ENCODE results near the gene APOL3.
"Not testable (repeated sequence)": the region's sequence is repeated elsewhere in the genome, so short reads cannot be mapped to it uniquely, and the experiment has no call there.

Gene APOL3

GRCh38 chr22:36156119-36156514 lies 4.4 kb downstream of the APOL3 start:
- DNase-seq = no peak

DNA sequence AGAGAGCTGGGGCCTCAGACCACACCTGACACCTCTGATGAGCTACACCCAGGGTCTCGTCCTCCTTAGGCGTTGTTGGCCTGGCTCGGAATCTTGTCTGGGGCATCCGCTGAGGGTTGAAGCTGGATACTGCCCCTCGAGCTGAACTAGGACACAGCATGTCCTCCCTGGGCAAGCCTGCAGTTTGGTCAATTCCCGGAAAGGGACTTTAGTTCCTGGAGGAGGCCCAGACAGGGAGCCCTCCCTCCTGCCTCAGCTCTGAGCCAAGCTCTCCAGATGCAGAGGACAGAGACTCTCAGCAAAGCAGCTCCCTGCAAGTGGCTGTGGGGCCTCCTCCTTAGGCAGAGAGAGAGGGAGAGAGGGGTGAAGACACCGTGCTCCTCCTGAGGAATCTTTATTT lies 4.9 kb downstream of the APOL3 start:
- DNase-seq = no peak

- no peak for DNase-seq
Observed at GRCh38 chr22:36154423-36154945, 6.1 kb downstream of the APOL3 start.

- no peak for DNase-seq
Observed at GRCh38 chr22:36153501-36154422, 6.8 kb downstream of the APOL3 start.

GRCh38 chr22:36152821-36153220 lies 7.7 kb downstream of the APOL3 start:
- not testable (repeated sequence) for DNase-seq

DNA sequence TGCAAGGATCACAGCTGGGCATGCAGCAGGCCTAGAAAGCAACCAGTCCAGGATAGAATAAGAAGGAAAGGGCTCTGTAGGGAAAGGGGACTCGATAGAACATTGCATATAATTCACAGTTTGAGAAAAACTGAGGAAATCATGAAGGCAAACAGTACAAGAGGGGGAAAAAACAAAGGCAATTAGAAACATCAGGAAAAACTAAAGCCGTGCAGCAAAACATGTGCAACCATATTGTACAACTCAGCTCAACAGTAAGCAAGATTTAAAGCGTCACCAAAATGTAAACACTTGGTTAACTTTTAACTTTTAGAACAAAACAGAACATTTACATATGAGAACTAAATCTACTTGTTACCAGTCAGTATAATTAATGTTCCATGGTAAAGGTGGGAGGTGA lies 8.5 kb downstream of the APOL3 start:
- no peak for DNase-seq

- no peak for DNase-seq
Observed at GRCh38 chr22:36151006-36151595, 9.5 kb downstream of the APOL3 start.

DNA sequence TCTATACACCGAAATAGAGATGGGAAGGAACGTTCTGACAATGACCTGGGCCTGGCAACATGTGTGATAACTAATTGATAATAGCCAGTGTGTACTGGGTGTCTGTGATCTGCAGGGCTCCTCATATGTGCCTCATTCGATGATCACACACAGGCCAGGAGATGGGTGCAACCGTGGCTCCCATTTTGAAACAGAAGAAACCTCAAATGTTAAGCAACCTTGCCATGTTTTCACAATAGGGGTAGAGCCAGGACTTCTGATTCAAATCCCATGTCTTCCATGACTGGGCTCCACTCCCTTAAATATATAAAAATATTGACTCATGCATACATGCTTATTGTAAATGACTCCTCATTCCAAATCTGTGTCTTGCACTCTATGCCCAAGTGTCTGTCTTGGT lies 11.1 kb downstream of the APOL3 start:
- DNase-seq = no peak

DNA sequence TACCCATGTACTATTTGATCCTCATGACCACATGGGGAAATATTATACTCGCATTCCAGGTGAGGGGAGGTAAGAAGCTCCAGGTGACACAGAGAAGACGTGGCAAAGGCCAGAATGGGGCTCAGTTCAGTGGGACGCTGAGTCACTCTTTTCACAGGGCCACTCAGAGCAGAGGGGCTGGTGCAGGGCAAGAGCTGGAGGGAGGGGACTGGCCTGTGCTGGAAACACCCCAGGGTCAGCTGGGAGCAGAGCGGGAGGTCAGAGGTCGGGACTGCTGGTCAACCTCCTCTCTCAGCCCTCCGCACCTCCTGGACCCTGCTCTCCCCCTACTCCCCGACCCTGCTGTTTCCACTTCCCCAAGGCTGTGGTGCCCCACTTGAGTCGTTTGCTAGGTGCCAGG lies 12.1 kb downstream of the APOL3 start:
- no peak for DNase-seq

GRCh38 chr22:36147196-36147791 lies 13.3 kb downstream of the APOL3 start:
- no peak for DNase-seq

GRCh38 chr22:36145881-36146280 lies 14.7 kb downstream of the APOL3 start:
- no peak for DNase-seq

DNA sequence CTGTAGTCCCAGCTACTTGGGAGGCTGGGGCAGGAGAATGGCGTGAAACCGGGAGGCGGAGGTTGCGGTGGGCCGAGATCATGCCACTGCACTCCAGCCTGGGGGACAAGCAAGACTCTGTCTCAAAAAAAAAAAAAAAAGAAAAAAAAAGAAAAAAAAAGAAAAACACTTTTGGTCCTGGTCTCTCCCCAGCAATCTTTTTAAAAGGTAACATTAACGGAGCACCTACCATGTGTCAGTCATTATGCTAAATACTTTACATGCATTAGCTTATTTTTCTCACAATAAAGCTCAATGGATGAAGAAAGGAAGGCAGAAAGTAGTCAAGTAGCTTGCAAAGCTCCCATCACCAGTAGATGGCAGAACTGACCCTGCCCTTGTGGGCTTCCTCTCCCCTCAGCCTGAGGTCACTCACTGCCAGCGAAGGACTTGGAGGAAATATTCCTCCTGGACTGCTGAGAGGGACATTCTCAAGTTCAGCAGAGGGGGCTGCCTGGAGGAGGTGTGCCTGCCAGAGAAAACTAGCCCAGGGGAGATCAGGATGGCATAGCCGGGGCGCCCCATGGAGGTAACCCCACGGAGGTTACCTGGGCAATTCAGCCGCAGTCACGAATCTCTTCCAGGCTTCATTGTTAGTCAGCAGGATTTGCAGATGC lies 15.5 kb downstream of the APOL3 start:
- DNase-seq = peak; percentile 49

GRCh38 chr22:36143956-36144355 lies 16.6 kb downstream of the APOL3 start:
- DNase-seq = no peak

DNA sequence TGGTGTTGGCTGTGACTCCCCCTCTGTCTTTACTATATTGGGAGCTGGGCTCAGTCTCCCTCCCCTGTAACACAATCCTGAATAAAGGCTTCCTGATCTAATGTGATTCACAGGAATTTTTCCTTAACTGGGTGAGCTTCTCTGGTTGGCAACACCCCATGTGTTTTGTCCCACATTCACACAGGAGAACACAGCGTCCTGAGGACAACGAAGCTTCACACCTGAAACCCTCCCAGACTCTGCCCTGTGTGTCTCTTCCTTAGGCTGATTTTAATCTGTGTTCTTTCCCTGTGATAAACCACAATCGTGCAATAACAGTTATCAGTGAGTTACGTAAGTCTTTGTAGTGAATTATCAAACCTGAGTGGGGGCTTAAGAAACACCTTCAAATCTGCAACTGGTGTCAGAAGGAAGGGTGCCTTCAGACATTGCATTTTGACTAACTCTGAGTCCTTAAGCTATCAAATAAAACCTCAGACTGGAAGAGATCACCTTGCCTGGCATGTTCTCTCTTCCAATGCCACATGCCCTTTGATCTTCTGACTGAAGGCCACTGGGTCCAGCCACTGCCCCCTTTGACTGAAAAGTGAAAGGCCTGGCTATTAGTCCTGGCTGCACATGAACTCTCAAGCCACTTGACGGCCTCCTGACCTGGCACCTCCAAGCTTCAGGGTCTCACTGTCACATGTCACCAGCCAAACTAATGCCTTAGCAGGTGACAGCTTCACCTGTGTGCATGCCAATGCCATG lies 17.3 kb downstream of the APOL3 start:
- no peak for DNase-seq

DNA sequence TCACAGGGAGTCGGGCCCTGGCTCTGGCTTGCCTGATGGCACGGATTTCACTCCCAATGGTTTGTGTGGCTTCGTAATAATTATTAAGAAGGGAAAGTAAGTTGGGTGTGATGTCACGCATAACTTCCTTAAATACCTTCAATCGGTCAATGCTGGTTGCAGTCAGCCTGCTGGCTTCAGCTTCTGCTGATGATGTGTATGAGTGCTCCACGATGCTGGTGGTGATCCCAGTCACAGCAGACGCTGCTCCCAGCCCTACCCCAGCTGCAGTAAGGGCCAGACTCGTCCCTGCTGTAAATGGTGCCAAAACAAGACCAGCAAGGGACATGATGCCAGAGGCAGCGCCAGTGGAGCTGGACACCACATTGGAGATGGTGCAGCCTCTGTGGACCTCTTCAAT lies 19.1 kb downstream of the APOL3 start:
- no peak for DNase-seq

DNA sequence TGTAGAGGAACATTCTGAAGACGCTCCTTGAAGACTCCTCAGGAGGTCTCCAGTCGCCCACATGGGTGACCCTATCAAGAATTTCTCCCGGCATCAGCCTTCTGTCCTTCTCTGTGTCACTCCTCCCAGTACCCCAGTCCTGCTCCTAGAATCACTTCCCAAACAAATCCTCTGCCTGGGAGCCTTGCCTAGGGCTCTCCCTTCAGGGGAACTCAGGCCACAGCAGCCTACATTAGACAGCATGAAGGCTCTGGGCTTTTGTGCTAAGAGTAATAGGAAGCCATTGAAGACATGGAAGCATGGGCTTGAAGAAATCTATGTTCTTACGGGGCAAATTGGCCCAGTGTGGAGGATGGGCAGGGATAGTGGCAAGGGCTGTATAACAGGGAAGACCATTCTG lies 21.8 kb downstream of the APOL3 start:
- DNase-seq = not testable (repeated sequence)

DNA sequence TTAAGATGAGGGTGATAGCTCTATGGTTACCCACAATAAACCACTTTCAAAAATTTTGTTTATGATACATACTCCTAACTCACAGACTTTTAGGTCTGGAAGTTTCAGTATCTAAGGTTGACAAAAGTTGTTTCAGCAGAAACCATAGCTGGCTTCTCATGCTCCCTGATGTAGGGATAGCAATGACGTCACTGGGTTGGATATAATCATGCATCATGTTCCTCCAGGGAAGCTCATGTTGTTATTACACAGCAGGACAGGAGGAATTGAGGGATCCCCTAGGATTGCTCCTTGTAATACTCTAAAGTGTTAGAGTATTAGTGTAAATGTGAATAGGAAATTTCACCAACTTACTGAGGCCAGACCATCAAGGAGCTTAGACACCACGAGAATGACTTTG lies 23.6 kb downstream of the APOL3 start:
- no peak for DNase-seq

DNA sequence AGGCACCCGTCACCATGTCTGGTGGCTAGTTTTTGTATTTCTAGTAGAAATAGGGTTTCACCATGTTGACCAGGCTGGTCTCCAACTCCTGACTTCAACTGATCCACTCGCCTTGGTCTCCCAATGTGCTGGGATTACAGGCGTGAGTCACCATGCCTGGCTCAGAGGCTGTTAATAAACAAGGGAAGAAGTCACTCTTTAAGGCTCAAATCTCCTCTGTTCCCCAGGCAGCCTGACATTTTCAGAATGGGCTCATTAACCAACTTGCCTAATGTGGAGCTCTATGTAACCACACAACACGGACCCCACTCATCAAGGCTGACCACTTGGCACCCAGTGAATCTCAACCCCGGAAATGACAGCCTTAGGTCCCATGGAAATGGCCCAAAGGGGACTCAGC lies 24.1 kb downstream of the APOL3 start:
- DNase-seq = no peak

- DNase-seq = no peak
Observed at GRCh38 chr22:36135306-36135980, 25.1 kb downstream of the APOL3 start.

GRCh38 chr22:36134182-36134581 lies 26.4 kb downstream of the APOL3 start:
- no peak for DNase-seq

DNA sequence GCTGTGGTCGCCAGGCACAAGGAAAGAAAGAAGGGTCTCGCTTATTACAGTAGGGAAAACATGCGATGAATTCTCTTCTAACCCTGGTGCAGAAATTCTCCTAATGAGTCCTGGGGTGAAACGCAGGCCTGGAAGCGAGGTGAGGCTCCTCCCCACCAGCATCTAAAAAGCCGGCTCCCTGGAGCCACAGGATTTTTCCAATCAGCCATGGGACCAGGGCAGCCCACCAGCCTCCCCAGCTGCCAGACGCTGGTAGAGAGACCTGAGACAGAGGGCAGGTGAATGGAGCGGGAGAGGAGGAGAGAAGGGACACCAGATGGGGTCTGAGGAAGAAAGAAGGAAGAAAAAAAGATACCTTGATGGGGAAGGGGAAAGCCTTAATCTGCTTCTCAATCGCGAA lies 28.6 kb downstream of the APOL3 start:
- no peak for DNase-seq
